Germinal center (tissue), 1 donor: ENCODE results near the gene CDS1.
"Not testable (repeated sequence)": the region's sequence is repeated elsewhere in the genome, so short reads cannot be mapped to it uniquely, and the experiment has no call there.

Experiments
- DNase-seq: peaks from one replicate; pipeline ENCODE4 v3.0.0; 2012; ENCODE audit warnings: mixed read lengths, low spot score

The CDS1 gene

DNA sequence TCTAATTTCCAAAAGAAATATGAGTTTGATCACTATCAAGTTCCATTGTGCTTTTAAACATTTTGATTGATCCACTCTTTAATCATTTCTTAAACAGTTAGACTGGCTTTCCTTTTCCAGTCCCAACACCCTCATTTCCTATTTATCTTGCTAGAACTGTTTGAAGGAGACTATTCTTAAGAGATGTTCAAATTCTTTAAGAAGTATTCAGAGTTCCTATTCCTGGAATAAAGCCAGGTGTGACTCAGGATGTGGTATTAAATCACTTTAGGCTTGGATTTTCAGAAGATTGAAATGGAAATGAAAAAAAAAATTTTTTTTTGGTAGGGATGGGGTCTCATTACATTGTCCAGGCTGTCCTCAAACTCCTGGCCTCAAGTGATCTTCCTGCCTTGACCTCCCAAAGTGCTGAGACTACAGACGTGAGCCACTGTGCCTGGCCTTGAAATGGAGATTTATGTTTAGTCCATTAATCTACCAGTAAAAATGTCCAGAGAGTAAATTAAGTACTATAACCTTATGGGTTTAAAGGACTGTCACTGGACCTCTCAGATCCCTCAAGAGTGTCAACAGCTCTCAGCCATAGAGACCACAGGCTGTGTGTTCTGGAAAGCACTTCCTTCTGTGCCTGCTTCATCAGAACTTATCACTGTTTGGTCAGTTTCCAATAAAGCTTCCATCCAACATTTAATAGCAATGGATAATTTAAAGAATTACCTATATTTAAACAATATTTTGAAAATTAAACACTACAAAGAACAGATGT lies 90.7 kb downstream of the CDS1 start:
- DNase-seq, result no peak

- no peak for DNase-seq
These were observed 94.2 kb downstream of the CDS1 start for GRCh38 chr4:84677093-84677492.

GRCh38 chr4:84677995-84678394 lies 95.1 kb downstream of the CDS1 start:
- DNase-seq, result no peak

- no peak for DNase-seq
These were observed 96.2 kb downstream of the CDS1 start for GRCh38 chr4:84678976-84679744.

DNA sequence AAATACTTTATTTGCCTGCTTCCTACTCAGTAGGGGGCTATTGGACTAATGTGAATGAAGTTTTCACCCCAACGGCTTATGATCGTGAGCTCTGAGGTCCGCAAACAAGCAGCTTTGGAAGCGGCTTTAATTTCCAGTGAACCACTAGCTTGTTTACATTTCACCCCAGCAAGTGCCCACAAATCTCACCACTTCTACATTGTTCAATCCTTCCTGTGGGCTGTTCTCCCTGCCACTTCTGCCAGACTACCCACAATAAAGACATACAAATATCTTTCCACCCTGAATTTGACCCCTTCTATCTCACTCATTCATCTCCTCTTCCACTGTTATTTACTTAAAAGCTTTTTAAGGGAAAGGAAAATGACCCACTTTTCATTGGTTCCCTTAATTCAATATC lies 98.0 kb downstream of the CDS1 start:
- DNase-seq, result no peak

- no peak for DNase-seq
These were observed 98.8 kb downstream of the CDS1 start for GRCh38 chr4:84681486-84682274.

GRCh38 chr4:84682661-84683060 lies 99.7 kb downstream of the CDS1 start:
- DNase-seq, result not testable (repeated sequence)

GRCh38 chr4:84683064-84683850 lies 100.3 kb downstream of the CDS1 start:
- no peak for DNase-seq

DNA sequence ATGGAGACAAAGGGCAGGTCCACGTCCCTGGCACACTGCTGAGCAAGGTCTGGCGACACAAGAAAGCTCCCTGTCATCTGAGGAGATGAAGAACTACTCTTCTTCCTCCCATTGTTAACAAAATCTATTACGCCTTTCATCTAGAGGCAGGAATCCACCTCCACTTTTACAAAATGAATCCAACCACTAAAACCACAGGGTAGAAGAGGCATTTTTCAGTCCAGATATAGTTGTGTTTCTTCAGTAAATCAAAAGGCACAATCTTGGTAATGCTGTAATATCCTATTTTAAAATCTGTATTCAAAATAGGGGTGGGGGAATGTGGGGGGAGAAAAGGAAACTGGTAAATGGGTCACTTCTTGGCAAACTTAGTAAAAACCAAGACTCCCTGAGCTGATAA lies 101.4 kb downstream of the CDS1 start:
- no peak for DNase-seq

- DNase-seq, result no peak
These were observed 102.2 kb downstream of the CDS1 start for GRCh38 chr4:84685105-84685504.

DNA sequence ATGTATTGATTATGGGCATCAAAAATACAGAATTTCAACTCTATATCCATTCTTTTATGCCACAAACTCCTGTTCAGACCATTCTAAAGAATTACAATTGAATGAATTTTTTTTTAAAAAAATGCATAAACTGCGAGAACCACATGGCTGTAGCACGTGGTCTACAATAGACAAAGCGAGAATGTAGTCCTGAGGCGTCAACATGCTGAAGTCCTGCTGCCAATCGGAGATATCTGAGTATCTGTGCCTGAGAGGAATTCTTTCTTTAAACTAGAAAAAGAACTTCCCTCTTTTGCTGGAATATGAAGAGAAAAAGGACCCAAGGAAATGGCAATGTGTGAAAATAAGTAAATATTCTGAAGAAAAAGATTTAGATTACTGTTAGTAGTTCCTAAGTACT lies 105.7 kb downstream of the CDS1 start:
- DNase-seq, result no peak

DNA sequence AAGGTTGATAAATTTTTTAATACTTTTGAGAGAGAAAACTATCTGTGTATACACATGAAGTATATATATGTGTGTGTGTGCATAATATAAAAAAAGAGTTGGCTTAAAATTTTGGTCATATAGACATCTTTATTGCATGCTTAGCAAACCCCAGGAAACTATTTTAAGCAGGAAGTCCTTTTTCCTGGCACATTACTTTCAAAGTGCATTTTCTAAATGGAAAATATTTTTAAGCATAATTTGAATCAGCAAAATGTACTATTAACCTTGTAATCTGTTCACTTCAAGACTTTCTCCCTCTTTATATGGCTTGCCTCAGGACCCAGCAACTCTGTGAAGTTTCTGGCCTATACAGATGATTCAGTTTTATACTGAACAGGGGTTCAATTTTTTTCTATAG lies 106.3 kb downstream of the CDS1 start:
- no peak for DNase-seq

GRCh38 chr4:84690481-84690880 lies 107.6 kb downstream of the CDS1 start:
- no peak for DNase-seq

DNA sequence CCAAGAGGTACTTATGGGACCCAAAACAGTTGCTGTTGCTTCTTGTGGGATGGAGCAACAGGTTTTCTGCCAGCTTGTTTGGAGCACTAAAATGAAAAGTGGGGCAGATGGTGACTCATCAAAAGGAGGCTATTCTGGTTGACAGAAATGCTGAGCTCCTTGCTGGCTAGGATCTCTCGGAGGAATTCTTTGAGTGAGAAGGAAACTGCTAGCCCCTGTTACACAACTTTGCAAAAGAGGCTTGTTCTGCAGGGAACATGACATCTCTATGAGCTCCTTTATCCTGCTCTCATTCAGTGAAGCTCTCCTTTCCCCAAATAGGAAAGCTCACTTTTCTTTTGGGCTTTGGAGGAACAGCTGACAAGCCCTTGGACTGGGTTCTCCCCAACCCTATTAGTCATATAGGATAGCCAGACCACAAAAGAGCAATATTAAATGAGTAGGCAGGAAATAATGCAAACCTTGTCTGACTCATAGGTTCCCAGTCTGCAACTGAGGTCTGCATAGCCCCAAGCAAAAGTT lies 108.3 kb downstream of the CDS1 start:
- no peak for DNase-seq

GRCh38 chr4:84691800-84692199 lies 108.9 kb downstream of the CDS1 start:
- no peak for DNase-seq

DNA sequence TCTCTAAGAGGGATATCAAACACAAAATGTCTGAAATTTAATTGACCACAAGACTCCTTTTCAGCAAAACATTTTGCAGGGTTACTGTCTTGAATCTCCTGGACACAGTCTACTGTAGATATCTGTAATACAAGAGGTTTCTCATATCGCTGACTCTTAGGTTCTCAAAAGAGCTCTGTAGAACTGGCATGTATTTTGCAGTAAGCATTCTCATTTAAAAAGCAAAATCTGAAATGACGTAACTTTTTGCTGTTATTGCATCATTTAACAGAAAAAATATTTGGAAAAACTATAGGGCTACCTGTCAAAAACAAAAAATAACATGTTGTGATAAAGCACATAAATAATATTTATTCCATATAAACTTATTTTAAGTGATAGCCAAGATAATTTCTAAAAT lies 114.2 kb downstream of the CDS1 start:
- DNase-seq, result no peak

DNA sequence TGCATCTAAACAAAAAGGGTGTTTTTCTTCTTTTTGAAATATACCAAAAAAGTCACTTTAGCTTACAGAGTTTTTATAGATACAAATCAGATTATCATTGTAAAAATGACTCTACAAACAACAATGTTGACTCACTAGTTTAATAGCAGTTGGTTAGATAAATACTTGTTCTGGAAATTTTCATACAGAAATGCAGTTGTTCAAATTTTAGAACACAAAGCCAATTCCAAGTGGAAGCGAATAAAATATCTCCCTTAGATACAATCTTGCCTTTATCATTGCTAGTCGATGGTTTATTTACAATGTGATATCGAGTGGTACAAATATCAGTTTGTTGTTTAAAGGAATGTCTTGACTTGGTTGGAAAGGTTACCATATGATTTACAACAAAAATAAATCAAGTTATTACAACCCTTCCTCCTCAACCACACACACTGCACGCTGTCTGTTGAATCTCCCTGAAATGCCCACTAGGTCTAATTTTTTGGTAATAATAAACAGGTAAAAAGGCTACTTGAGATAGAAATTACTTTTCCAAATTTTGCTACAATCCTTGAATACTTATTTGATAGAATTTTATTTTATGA lies 114.8 kb downstream of the CDS1 start:
- DNase-seq, result no peak

GRCh38 chr4:84699001-84699671 lies 116.2 kb downstream of the CDS1 start:
- DNase-seq, result no peak
